Measurements from ENCODE around the gene LMO7.

The LMO7 gene

DNA sequence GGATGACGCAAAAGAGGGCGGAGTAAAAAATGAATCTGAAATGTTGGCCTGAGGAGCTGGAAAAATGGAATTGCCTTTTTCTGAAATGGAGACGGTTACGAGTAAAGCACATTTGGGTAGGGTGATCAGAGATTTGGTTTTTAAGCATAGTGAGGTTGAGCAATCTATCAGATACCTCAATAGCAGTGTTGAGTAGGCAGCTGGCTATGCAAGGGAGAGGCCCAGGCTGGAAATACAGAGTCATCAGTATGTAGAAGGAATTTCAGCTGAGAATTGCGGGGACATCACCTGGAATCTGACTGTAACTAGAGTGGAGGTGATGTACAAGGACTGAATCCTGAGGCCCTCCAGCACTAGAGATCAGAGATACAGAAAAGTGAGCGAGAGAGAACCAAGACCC, 224.8 kb downstream of the LMO7 start:
- no peak for DNase-seq

DNA sequence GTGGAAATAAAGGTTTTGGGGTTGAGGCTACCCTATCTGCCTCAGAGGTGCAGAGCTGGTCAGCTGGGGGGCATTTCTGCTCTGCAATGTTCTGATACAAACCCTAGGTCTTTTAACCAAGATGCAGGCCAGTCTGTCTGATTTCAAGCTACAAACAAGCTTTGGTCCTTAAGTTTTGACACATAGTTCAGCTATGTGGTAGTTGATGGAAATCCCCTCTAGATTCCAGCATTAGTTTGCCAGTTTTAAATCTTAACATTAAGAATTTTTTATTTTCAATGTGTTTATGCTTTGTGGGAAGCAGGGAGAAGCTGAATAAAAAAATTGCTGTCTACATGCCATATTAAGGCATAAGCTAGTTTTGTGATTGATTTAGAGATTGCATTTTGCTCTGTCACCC, 225.7 kb downstream of the LMO7 start:
- no peak for DNase-seq

DNA sequence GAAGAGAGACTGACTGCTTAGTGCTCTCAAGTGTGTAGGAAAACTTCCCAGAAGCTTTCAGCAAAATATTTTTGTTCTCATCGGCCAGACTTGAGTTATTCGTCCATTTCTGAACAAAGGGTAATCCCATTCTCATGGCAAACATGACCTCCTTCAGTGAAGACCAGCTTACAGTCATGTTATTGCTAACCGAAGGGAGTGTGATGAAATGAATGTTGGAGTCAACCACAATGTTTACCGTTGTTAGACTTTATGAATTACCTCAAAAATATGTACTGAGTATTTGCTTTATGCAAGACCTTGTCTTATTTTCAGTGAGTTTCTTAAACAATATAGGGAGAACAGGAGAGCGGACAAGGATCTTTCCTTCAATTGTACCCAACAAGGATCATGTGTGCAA, 228.6 kb downstream of the LMO7 start:
- DNase-seq: no peak

DNA sequence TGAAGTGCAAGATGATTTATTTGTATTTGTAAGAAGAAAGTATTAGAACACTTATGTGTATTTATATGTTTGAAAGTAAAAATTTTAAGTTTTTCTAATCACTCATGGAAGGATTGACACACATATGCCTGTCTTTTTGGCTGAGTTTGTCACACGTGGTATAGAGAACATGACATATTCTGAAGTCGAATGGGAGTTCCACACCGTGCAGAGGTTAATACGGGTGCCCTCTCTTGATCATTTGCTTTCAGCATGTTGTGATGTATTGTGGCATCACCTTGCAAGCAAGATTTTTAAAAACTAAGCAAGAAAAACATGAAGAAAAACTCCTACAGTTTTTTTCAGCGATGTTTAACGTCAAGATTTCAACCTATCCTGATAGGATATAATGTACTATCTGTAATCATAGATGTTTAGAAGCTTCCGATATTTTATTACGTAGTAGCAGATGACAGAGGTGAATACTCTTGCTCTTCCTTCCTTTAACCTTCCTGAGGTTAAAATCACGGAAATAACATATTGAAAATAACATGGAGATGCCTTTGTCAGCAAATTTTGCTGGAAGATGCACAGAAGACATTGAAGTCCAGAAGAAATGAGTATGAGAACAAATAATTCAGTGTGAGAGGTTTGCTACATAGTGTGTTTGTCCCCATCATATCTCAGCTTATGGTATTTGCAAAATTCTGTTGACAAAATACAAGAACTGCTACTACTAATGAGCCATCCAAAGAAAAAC, 231.4 kb downstream of the LMO7 start:
- DNase-seq: no peak

DNA sequence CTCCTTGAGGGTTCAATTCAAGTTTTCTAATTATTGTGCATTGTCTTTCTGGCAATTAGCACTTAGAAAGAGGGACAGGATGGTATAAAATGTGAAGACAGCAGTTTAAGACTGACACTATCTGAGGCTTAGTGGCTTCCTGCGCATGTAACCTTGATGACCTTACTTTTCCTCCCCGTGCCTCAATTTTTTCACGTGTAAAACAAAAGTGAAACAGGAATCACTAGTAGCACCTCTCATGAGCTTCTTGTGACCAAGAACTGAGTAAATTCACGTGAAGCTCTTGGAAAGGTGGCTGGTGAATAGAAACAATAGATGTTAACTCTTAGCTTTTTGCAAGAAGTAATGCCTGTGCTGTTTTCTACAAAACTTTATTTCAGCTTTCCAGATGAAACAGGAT, 233.9 kb downstream of the LMO7 start:
- DNase-seq: no peak

DNA sequence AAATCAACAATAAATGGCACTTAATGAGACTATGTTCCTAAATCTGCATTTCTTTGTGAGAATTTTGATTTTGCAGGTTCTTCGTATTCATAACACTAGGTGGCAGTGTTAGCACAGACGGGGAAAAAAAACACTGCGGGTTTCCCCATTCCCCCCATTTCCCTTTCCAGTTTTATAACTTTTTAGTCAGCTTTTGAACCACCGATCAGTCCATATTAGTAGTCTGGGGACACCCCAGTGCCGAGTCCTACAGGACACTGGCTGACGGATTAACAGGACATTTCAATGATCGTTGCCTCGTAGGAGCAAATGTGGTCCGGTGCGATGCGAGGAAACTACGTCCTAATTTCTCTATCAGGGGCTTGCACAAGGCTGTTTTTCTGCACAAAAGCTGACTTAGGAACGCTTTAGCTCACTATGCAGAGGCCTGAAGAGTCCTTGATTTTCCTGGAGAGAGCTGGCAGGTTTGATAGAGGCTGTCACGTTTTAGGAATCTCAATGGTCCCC, 234.3 kb downstream of the LMO7 start:
- no peak for DNase-seq

DNA sequence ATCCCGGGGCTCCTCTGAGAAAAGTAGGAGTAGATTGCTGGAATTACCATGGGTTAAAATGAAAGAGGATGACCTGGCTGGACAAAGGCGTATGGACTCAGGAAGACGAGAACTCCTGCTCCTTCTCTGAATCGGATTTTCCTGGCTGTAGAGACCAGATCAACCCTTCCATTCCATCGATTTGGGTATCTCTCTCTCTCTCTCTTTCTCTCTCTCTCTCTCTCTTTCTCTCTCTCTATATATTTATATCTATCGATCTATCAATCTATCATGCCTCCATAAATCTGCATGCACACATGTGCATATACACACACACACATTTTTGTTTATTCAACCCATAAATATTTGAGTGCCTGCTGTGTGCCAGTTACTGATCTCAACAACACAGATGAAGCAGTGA, 234.9 kb downstream of the LMO7 start:
- no peak for DNase-seq

DNA sequence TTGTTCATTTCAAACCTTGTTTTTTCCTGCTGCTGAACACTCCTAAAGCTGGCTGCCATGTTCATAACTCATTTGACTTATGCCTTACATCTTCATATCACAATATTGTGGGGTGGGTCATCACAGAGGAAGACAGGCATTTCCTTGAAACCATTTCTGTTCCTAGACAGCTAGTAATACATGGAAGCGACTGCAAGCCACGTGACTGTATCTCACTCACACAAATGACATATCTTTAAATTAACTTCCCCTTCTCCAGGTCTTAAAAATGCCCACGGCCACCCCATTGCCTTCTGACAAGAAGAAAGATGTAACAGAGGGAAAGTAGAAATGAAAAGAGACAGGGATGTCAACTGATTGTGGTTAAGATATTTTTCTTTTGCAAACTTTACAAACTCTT, 236.8 kb downstream of the LMO7 start:
- DNase-seq: no peak

DNA sequence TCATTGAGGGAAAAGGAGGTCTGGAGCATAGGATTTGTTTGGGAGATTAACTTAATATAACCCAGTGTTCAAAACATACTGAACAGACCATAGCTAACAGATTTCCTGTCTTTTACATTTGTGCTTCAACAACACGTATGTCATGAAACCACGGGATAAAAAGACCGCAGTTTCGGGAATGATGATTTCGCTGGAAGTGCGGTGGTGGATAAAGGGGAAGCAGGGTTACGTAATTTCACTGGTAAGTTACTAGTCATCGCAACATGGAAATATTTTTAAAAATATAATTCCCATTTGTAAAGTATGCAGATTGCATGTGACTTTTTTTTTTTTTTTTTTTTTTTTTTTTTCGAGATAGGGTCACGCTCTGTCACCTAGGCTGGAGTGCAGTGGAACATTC, 237.4 kb downstream of the LMO7 start:
- DNase-seq: no peak

DNA sequence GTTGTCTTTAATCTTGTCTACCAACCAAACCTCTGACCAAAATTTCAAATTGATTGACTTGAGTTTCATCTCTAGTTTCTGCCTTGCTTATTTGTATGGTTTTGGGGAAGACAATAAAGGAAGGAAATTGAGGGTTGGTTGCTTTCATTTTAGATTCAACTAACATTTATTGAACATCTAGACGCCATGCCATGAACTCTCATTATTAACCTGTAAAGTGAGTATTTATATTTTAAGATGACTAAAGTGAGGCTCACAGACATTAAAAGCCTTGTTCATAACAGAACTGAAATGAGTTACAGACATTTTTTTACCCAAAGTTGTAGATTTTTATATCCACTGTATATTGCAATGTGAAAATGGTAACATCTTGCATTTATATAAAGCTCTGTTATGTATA, 239.3 kb downstream of the LMO7 start:
- DNase-seq: no peak

DNA sequence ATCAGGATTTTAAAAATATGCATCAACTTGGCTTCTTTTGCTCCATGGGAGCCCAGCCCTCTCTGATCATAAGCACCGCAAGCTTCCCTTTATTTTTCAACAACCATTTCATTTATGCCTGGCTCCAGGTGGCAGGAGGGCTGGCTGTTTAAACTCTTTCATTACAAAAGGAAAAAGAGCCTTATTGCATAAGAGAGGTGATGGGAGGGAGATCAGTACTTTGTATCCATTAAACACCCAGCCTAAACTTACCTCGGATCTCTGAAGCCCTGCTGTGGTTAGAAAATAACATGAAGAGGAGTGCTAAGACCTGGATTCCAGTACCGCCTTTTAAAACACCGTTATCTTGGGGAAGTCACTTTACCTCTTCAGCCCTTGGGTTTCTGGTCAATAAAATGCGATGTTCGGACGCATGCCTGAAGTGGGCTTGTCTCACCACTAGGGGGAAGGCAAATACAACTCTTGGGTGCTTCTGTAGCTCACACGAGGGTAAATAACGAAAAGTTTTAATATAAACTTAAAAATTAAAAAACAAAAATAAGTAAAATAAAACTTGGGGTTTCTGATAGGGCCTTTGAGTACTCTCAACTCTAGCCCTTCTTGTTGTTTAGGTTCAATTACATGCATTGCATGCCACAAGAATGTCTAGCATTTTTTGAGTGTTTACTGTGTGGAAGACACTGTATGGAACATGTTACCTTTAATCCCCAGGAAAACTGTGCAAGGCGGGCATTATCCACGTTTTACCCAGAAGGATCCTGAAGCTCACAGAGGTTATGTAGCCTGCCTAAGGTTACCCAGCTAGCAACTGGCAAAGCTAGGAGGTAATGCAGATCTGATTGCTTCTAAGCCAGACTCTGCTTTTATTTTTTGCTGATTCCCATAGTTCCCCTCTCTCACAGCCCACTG, 240.3 kb downstream of the LMO7 start:
- DNase-seq: peak; percentile 46

DNA sequence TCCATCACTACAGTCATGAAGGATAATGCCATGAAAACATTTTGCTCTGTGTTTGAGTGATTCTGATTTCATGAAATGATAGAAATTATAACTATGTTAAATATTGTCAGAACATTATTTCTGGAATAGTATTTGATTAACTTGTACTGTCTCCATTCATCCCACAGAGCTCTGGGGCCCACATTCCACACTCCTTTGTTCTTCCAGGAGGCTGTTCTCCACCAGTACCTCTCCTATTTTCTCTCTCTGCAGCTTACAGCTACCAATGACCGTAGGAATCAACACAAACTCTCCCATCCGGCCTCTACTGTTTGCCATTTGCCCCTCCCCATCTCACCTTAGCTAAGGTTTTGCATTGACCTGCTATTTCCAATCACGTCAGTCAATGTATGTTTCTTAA, 240.9 kb downstream of the LMO7 start:
- DNase-seq: no peak

DNA sequence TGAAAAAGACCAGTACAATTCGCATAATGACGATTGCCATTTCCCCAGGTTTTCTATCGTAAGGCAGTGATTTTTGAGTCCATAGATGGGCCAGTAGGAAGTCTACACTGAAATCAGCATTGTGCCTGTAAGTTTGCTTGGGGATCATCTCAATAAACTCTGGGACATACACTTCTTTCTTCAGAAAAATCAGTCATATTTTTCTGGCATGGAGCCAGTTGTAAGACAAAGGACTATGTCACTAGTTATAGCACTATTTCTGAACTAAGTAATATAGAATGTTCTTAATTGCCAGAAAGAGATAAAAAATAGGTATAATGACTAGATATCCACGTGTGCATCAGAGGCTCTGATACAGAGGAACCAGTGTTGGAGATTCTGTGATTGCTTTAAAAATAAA, 243.5 kb downstream of the LMO7 start:
- DNase-seq: no peak

DNA sequence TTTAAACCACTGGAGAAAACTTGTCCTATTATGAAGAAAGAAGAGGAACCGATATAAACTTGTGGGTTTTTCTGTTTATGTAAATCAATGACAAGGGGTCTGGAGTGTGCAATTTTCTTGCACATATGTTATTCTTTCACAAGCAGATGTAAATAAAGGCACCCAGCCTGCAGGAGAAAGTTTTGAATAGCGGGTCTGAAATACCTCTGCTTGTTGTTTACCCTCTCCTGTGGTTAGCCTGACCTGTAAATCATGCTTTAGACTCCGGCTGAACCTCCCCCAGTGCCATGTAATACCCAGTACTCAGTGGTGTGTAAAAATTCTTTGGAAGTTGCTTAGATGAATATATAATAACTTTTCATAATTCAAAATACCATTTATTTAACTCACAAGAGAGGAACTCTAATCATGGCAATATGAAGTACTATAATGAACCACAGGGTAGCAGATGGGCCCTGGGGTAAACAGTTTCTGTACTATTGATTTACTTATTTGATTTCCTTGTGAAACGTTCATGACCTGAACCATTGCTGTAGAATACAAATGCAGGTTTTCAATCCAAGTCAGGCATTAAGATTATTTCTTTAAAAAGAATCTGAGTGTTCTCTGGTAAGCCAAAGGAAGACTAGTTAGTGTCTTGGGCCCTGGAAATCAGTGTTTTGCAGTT, 245.1 kb downstream of the LMO7 start:
- DNase-seq: no peak

DNA sequence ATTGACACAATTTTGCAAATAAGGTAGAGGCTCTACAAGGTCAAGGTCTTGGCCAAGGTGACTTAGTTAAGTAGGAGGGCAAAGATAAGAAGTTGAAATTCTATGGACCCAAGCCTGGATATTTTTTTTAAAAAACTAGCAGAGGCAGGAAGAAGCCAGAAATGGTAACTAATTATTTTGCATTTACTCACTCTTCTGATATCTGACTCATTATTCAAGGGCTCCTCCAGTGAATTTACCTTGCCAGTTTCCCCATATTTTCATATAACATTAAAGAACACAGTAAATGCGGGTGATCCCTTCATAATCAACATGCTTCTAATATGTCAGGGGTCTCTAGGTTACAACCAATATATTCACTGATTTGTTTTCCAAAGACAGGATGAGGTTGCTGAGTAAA, 246.1 kb downstream of the LMO7 start:
- no peak for DNase-seq

DNA sequence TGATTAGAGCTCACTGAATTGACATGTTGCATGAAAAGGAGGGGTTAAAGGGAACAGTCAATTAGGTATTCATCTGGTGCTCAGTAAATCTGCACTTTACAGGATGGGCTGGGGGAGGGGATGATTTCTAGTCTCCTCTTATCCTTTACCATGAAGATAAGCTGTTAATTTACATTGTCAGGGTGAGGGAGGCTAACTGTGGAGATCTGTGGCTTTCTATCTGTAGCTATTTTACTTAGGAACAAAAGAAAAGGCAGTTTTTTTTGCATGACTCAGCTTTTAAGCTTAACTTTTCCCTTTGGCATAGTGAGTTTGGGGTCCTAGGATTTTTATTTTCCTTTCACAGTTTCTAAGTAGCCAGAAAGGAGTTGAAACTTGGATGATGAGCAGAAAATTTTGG, 253.3 kb downstream of the LMO7 start:
- DNase-seq: no peak

DNA sequence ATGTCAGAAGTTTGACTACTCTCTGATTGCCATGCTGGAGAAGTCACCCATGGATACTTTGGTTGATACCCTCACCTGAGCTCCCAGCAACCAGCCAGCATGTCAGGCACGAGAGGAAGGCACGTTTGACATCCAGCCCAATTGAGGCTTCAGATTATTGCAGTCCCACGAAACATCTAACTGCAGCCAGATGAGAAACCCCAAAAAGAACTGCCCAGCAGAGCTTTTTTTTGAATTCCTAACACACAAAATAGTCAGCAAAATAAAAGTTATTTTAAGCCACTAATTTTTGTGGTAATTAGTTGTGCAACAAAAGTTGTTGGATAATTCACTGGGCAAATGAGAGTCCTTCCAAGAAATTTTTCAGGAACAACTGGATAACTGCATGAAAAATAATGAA, 259.0 kb downstream of the LMO7 start:
- DNase-seq: no peak

DNA sequence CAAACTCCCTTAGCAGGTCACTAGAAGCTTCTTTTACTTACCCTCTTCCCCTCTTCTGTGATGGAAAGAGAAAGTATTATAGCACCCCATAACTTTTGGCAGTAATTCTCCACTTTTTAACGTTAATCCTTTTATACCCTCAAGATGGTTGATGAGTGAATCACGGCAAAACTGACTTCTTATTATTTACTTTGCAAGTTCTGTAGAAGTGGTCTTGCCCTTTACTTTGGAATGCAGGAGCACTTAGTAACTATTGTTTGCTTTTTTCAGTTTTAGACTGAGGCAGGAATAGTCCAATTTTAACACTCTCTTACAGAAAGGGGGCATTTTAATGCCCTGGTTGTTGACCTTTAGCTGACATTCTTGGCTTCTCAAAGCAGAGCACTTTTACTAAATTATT, 260.1 kb downstream of the LMO7 start:
- DNase-seq: no peak

DNA sequence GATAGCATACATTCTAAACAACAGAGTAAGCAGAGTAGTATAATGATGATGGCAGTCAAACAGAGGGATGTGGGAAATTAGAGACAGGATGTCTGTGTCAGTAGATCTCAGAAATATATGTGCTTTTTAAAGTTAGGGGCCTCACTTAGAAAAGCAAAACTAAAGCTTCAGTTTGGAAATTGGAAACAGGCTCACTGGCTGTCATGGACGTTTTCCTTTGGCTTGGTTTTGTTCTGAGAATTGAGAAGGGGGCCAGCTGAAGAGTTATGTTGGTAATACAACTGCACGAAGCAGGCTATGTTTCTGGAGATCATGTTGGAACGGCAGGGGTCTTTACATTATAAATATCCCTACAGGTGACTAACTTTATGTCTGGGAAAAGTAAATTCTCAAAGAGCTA, 261.3 kb downstream of the LMO7 start:
- no peak for DNase-seq

DNA sequence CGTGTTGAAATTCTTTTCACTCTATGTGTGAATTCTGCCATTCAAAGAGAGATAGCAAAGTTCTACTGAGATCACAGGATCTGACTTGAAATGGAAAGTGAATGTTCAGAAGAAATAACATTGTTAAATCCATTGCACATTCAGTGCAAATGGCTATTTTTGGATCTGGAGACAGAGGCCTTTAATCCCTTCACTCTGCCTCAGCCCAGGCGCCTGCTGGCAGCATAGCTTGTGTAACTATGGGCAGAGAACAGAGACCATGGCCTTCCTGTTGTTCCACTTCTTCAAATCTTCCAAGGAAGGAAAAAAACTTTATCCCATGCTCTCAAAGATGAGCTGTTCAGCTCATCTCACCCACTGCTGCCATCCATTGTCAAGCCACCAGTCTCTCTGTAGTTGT, 265.4 kb downstream of the LMO7 start:
- DNase-seq: no peak

DNA sequence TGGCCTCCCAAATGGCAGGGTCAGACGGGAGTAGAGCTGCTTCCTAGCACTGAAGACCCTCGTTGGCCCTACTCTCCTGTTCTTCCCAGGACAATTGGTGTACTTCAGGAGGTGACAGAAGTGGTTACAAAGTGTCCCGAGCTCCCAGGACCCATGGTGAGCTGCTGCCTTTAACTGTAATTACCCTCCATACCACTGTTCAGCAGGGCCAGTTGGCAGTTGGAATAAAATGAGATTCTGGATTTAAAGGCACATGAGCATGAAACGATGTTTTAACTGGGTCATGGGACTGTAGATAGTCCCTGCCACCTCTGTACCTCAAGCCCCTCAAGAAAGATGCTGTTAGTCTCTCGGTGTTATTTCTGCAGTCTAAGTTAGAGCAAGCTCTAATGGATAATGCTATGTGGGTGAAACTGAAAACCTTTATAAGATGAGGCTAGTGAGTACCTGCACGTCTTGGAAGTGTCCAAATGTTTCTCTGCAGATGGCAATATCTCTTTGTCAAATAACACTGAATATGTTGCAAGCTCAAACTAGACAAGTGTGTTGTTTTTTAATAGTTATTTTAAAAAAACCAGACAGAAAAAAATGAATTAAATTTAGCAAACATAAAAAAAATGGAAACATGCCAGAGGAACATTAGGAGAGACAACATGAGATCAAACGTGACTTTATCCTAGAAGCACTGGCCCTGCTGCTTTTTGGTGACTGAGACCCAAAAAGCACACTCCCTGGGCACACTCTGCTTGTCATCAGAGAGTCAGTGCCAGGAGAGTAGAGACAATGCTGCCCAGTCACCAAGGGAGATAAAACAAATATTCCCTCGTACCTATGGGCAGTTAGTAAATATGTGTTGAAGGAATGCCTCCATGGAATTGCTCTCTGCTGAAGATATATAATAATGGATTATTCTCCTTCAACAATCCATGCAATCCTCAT, 266.3 kb downstream of the LMO7 start:
- no peak for DNase-seq

DNA sequence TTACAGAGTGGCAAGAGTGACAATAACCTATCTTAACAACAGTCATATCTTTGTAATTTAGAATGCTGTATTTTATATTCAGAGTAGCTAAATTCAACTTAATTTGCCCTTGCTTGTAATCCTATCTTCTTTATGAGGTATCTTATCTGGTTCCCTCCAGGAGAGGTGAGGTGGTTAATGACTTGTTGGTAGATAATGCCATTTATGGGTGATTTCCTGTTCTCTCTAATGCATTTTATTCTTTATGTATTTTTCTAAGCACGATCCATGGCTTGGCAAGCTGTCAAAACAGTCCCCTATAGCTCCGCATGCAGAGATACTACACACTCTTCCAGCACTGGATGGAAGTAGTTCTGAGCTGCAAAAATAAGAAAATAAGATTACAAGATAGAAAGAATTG, 267.9 kb downstream of the LMO7 start:
- DNase-seq: no peak

DNA sequence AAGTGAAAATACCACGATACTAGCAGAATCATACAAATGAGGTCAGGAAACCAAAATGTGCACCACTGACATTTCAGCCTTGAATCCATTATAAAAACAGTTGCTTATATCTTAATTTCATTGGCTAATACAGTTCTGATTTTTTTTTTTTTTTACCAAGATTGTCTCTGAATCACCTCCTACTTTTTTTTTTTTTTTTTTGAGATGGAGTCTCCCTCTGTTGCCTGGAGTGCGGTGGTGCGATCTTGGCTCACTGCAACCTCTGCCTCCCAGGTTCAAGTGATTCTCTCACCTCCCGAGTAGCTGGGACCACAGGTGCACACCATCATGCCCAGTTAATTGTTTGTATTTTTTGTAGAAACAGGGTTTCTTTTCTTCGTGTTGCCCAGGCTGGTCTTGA, 270.2 kb downstream of the LMO7 start:
- DNase-seq: no peak
